GM21717 (cell line): ENCODE measurements around the gene PPP2R2C.

Experiments used
- ATAC-seq: cut with Tn5 transposase; IDR thresholded peaks from one replicate; pipeline ENCODE4 v1.9.1; 2021; ENCODE audit warnings: mild to moderate bottlenecking, moderate library complexity; ENCODE audit not compliant: unreplicated experiment

Gene PPP2R2C

DNA sequence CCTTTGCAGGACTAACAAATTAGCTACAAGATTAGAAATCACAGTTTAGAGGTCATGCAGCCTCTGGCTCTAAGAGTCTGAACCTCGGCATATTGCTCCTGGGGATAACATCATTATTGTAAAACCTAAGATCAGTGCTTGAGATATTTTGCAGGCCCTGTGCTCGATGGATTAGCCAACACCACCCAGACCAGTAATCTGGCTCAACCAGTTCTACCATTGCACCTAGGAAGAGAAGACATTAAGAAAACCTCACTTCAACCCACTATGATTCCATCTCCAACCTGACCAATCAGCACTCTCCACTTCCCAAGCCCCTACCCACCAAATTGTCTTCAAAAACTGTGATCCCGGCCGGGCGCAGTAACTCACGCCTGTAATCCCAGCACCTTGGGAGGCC is 159.2 kb downstream of the PPP2R2C start:
- ATAC-seq = no peak

DNA sequence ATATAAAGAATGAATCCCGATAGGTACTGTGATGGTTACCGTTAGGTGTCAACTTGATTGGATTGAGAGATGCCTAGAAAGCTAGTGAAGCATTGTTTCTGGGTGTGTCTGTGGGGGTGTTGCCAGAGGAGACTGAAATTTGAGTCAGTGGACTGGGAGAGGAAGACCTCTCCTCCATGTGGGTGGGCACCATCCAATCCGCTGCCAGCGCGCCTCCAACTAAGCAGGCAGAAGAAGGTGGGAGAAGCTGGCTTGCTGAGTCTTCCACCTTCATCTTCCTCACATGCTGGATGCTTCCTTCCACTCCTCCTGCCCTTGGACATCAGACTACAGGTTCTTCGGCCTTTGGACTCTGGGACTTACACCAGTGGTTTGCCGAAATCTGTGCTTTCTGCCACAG is 162.6 kb downstream of the PPP2R2C start:
- no peak for ATAC-seq

DNA sequence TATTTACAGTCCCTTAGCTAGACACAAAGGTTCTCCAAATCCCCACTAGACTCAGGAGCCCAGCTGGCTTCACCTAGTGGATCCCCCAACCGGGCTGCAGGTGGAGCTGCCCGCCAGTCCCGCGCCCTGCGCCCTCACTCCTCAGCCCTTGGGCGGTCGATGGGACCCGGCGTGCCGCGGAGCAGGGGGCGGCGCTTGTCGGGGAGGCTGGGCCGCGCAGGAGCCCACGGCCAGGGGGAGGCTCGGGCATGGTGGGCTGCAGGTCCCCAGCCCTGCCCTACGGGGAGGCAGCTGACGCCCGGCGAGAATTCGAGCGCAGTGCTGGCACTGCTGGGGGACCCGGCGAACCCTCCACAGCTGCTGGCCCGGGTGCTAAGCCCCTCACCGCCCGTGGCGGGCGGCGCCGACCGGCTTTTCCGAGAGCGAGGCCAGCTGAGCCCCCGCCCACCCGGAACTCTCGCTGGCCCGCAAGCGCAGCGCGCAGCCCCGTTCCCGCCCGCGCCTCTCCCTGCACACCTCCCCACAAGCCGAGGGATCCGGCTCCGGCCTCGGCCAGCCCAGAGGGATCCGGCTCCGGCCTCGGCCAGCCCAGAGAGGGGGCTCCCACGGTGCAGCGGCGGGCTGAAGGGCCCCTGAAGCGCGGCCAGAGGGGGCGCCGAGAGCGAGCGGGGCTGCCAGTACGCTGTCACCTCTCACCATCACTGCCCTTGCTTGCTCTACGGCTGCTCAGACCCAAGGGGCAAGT is 163.3 kb downstream of the PPP2R2C start:
- no peak for ATAC-seq

DNA sequence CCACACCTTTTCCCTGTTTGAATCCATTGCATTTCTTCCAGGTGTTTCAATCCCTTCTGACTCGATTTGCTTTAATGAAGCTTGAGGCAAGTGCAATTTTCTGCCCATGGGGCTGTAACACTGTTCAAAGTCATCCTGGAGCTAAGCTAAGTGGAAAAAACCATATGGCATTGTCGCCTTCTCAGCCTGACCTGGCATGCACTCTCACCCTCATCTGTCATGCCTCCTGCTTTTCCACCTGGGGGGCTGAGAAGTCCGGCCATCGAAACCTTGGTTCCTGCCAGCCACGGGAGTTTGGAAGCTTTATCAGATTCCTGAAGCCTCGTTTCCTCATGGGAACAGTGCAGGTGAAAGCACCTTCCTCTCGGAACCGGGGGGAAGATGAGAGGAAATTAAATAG is 164.5 kb downstream of the PPP2R2C start:
- no peak for ATAC-seq

DNA sequence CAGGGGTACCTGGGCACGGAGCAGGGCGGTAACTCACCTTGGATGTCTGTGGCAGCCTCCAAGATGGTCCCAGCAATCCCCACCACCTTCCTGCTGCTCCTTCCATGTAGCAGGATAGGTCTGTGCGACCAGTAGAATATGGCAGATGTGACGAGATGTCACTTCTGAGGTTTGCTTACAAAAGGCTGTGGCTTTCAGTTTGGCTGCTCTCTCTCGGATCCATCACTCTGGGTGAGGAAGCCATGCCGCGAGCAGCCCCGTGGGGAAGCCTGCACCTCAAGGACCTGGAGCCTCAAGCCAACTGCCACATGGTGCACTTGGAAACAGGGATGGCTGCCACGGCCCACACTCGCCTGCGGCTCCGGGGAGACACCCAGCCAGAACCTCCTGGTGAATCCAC is 165.2 kb downstream of the PPP2R2C start:
- no peak for ATAC-seq

DNA sequence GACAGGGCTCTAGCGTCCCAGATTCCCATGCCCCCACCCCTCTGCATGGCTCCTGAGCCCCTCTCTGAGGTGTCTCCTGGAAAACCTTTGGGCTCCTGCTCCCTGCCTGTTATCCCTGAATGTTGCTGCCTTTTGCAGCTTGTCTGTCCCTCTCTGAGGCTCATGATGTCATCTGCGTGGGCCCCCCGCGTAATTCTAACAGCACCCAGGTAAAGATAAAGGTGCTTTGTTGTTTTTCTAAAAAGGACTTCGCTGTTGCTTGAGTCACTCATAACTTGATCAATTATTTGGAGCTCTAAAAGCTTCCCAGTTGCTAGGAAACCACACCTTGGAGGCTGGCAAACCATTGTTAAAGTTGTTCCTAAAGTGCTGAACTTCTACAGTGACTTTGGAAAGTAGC is 166.1 kb downstream of the PPP2R2C start:
- ATAC-seq = no peak

DNA sequence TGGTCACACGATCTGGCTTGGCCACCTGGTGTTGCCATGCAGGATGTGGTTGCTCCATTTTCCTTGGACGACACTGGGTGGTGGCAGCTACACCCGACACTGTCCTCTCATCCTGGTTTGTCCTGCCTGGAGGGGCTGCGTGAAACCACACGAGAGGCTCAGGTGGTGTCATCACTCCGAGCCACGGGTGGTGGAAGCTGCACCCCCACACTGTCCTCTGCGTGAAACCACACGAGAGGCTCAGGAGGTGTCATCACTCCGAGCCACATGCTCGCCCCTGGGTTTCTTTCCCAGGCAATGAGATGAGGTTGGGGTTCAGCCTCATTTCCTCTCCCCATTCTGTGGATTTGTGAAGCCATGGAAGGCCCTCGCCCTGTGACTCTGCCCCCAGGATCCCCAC is 168.5 kb downstream of the PPP2R2C start:
- ATAC-seq = no peak

DNA sequence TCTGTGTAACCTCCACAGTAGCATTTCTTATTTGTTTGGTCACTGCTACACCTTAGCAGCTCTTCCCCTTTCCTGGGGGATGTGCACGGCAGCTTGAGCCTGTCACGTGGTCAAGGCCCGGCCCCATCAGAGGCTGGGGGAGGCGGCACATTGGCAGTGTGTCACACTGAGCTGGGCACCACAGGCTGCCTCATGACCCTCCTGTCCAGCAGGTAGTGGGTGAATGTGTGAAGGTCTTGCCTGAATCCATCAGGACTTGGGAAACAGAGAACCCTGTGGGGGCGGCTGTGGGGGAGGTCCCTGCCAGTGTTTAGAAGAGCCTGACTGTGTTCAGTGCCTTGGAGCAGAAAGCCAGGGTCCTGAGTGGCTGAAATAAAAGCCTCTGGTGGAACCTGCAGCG is 169.5 kb downstream of the PPP2R2C start:
- ATAC-seq = no peak

DNA sequence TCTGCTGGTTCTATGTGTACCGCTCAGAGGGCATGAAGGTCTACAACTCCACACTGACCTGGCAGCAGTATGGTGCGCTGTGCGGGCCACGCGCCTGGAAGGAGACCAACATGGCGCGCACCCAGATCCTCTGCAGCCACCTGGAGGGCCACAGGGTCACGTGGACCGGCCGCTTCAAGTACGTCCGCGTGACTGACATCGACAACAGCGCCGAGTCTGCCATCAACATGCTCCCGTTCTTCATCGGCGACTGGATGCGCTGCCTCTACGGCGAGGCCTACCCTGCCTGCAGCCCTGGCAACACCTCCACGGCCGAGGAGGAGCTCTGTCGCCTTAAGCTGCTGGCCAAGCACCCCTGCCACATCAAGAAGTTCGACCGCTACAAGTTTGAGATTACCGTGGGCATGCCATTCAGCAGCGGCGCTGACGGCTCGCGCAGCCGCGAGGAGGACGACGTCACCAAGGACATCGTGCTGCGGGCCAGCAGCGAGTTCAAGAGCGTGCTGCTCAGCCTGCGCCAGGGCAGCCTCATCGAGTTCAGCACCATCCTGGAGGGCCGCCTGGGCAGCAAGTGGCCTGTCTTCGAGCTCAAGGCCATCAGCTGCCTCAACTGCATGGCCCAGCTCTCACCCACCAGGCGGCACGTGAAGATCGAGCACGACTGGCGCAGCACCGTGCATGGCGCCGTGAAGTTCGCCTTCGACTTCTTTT is 170.5 kb downstream of the PPP2R2C start:
- no peak for ATAC-seq

DNA sequence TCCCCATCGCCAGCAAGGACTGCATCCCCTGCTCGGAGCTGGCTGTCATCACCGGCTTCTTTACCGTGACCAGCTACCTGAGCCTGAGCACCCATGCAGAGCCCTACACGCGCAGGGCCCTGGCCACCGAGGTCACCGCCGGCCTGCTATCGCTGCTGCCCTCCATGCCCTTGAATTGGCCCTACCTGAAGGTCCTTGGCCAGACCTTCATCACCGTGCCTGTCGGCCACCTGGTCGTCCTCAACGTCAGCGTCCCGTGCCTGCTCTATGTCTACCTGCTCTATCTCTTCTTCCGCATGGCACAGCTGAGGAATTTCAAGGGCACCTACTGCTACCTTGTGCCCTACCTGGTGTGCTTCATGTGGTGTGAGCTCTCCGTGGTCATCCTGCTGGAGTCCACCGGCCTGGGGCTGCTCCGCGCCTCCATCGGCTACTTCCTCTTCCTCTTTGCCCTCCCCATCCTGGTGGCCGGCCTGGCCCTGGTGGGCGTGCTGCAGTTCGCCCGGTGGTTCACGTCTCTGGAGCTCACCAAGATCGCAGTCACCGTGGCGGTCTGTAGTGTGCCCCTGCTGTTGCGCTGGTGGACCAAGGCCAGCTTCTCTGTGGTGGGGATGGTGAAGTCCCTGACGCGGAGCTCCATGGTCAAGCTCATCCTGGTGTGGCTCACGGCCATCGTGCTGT is 171.2 kb downstream of the PPP2R2C start:
- ATAC-seq = no peak

DNA sequence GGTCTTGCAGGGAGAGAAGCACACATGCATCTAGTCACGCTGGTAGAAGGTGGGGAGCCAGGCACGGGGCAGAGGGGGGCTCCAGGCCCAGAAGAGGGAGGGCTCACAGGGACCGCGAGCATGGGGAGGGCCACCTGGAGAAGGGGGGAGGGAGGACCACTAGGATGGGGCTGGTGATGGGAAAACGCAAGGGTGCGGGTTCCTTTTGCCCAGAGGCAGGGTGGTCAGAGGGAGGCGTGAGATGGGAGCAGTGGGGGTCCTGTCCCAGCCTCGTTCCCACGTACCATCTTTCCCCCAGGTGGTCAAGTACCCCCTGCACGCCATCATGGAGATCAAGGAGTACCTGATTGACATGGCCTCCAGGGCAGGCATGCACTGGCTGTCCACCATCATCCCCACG is 172.1 kb downstream of the PPP2R2C start:
- ATAC-seq = no peak

DNA sequence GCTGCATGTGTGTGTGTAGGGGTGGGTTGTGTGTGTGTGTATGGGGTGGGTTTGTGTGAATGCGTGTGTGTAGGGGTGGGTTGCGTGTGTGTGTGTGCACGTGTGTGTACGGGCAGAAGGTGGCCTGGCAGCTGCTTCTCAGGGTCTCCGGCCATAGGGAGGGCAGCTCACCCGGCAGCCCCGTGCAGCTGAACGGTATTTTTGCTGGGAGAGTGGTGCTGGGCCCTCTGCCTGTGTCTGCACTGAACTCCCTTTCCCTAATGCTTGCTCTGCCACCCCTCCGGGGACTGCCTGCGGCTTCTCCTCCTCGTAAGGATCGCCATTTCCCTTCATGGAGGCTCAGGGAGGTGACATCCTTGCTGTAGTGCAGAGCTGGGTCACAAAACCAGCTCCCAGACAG is 172.5 kb downstream of the PPP2R2C start:
- ATAC-seq = no peak

DNA sequence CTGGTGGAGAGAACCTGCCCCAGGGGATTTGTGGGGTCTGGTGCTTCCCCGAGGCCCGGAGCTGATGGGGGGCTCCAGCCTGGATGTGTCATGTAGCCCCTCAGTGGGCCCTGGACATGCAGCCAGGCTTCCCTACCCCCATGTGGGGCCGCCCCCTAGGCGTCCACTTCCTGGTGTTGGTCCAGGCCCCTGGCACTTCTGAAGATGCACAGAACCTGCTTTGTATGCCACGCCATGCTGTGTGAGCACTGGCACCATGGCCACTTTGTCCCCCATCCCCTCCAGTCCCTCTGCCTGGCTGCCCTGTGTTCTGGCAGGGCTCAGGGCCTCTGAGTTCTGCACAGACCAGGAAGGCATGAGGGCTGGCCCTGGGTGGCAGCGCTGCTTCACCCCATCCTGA is 173.6 kb downstream of the PPP2R2C start:
- no peak for ATAC-seq

DNA sequence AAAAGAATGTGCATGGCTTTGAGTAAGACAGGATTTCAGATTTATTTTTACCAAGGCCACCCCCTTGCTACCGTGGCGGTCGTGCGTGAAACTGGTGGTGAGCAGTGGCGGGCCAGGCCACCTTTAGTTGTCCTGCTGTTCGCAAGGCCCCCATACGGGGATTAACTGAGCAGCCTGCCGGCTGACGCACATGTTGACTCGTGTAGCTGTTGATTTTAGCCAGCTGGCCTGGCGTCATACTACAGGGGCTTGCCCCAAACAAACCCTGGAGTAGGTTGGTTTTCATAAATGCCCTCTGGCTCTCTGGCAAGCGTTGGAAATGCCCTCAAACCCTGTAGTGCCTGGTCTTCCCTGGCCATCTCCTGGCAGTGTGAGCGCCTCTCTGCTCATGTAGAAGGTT is 174.4 kb downstream of the PPP2R2C start:
- no peak for ATAC-seq

DNA sequence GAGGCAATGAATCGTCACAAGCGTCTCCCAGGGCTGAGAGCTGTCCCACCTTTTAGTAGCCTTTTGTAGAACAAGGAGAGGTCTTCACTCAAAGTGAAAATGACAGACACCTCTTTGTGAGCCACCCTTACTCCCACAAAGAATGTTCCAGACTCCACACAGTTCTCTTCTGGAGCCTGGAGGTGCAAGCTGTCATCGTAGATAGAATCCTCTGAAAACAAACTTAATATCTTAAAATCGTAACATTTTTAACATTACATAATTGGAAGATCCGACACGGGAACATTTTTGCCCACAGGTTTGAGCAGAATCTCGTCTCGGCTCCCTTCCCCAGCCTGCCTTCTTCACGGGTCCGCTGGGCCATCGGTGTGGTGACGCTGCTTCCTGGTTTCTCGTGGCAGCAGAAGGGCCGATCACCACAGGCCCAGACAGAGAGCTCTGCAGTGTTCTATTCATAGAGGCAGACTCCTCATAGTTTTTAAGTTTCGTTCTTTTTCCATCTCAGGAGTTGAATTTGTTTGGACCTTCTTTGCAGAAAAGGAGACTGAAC is 175.1 kb downstream of the PPP2R2C start:
- no peak for ATAC-seq

DNA sequence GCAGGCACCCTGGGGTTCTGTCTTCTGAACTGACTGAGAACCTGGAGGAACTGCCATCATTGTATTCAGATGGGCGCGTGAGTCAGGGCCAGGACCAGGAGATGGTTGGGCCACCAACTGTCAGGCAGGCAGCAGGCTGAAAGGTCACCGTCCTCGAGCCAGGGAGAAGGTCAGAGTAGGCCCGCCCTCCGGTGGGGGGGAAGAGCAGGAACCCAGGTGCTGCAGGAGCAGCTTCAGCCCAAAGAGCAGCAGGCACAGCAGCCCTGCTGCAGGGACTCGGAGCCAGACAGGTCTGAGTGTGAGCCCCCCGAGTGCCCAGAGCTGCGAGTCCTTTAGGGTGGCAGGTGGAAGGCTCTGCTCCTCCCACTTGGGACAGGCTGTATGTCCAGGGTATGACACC is 176.4 kb downstream of the PPP2R2C start:
- ATAC-seq = no peak

DNA sequence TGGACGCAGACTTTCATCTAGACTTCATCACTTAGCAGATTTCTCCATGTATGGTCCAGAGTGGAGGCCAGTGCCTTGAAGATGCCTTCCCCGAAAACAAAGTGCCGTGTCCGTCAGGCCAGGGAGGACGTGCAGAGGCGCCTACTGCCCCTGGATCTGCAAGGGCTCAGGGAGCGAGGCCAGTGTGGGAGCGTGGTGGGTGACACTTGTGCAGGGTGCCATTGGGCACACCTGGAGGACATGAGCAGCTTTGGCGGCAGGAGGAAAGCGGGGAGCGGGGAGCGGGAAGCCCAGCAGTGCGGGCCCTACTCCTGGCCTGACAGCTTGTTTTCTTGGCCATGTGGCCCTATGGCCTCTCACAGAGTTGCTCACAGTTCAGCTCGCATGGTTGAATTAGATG is 176.9 kb downstream of the PPP2R2C start:
- no peak for ATAC-seq

DNA sequence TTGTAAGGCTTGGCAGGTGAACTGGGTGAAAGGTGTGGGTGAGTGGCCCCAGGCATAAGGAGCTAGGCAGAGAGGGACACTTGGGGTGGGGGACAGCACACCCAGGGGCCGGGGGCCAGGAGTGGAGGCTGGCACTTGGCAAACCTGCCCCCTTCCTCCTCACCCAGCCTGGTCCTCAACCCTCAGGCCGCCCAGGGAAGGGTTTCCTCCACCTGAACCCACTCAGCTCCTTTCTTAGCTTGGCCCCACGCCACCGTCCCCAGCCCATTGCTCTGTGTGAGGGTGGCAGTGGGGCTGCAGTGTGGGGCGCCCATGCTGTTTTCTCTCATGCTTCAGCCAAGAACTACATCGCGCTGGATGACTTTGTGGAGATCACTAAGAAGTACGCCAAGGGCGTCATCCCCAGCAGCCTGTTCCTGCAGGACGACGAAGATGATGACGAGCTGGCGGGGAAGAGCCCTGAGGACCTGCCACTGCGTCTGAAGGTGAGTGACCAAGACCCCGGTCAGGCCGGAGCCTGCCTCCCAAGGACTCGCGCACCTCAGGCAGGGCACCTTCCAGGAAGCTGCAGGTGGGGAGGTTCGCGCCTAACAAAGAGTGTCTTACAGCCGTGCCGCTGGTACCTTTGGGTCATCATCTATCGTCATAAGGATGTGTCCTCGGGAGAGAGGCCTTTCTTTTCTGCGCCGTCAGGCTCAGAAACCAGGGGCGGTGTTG is 177.6 kb downstream of the PPP2R2C start:
- ATAC-seq = no peak

DNA sequence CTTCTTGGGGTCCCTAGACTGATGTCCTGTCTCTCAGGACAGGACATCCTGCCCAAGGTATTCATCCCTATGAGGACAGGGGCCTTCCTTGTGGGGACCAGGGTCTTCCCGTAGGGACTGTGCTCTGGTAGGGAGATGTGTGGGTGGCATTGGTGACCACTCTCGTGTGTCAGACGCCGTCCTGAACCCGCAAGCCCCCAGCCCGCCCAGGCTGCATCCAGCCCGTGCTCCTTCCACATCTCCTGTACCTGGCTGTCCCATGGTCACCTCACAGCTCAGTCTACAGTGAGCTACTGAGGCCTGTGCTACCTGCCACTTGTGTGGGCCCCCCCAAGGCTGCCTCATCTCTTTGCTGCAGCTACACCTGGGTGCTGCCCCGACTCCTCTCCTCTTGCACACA is 178.8 kb downstream of the PPP2R2C start:
- ATAC-seq = no peak

DNA sequence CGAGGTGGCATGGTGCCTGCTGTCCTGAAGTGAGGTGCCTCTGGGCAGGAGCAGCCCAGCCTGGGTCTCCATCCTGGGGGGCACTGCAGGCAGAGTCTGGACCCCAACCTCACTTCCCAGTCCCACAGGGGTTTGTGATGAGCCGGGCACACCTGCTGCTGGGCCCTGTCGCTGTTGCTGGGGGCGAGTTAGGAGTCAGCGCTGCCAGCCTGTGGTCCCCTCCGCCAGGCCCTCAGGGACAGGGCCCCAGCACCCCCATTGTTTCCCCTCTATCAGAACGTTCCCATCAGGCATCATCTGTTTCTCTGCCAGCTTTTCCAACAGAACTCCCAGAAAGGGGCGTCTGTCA is 179.3 kb downstream of the PPP2R2C start:
- ATAC-seq = no peak

DNA sequence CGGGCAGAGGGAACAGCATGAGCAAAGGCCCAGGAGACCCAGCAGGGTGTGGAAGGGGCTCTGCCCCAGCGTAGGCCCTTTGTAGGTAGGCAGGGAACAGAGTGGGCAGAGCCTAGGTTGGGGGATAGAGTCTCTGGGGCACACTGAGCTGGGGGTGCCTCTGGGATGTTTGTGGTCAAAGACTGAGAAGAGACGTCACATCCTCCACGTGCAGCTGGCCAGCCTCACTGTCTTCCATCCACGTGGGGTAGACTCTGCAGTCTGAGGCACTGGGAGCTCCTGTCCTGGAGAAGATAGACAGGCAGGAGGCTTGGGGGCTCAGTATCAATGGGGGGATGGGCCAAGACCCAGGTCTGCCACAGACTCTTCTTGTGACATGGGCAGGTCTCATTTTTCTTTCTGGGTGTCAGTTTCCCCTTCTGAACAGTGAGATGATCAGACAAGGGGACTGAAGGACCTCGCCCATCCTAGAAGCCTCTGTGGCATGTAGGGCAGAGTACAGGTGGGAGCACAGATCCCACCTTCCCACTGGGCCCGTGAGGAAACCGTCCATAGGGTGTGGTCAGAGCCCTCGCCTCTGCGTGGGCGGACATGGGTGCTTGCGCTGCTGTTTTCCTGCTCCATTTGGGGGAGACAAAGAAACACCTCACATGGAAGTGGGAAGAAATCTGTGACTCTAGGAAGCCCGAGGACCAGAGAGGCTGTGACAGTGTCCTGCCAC is 179.9 kb downstream of the PPP2R2C start:
- no peak for ATAC-seq
